GM18873 (cell line): ENCODE results near the gene SLC5A2.
"Not testable (repeated sequence)": the region's sequence is repeated elsewhere in the genome, so short reads cannot be mapped to it uniquely, and the experiment has no call there.

Source experiments
- ATAC-seq: cut with Tn5 transposase; IDR thresholded peaks from one replicate; pipeline ENCODE4 v1.9.1; 2021; ENCODE audit warnings: mild to moderate bottlenecking, moderate library complexity, moderate number of reproducible peaks; ENCODE audit not compliant: unreplicated experiment, low FRiP score

SLC5A2 gene

GRCh38 chr16:31491778-31492418 is 9.0 kb downstream of the SLC5A2 start:
- no peak for ATAC-seq

DNA sequence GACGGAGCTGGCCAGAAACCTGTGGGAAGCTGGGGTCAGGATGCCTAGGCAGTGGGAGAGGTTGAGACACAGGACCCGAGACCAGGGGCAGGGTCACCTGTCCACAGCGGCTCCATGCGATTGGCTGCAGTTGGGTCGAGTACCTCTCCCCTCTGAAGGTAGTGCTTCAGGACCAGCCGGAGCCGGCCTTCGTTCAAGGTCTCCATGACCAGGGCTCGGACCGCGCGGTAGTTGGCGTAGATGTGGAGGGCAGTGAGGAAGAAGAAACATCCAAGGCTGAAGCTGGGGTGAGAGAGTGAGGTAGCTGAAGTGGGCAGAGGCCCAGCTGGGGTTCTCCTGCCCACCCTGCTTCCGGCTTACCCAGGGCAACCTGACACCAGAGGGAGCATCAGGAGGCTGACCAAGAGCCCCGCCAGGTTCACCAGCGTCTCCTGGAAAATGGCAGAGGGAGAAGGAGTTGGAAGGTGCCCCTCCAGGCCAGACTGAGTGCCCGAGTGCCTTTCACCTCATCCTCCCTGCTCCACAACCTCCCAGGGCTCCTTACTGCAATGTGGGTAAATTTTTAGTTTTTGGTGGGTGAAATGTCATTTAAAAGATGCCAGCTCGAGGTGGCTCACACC is 10.7 kb downstream of the SLC5A2 start:
- ATAC-seq: no peak

DNA sequence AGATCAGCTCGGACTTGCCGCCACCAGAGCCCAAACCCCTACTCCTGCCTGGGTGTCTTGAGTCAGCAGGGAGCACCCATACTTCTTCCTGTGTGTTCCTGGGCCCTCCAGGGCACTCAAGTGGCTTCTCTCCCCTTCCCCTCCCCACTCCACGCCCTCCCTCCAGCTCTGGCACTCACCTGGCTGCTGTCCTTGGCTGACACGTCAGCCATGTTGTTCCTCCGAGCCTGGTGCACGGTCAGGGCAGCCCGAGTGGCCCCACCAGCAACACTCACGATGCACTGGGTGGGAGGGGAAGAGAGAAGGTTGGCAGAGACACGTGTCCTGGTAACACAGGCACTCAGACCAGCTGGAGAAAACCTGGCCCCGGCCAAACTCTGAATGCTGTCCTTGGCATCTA is 13.7 kb downstream of the SLC5A2 start:
- no peak for ATAC-seq

DNA sequence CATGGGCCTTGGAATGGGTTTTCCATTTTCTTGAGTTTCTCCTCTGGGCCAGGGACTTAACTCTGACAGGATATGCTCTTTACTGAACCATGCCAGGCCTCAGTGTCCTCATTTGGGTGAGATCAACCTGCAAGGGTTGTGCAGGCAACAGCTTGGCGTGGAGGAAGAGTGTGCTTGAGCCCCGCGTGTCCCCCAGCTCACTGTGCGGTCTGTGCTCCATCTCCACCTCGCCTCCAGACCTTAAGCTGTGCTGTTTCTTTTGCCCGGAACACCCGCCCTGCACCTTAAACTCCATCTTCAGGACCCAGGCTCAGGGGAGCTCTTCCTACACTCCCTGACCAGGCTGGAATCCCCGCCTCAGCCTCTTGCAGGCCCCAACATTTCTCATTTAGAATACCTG is 15.6 kb downstream of the SLC5A2 start:
- no peak for ATAC-seq

GRCh38 chr16:31499928-31500327 is 17.0 kb downstream of the SLC5A2 start:
- no peak for ATAC-seq

DNA sequence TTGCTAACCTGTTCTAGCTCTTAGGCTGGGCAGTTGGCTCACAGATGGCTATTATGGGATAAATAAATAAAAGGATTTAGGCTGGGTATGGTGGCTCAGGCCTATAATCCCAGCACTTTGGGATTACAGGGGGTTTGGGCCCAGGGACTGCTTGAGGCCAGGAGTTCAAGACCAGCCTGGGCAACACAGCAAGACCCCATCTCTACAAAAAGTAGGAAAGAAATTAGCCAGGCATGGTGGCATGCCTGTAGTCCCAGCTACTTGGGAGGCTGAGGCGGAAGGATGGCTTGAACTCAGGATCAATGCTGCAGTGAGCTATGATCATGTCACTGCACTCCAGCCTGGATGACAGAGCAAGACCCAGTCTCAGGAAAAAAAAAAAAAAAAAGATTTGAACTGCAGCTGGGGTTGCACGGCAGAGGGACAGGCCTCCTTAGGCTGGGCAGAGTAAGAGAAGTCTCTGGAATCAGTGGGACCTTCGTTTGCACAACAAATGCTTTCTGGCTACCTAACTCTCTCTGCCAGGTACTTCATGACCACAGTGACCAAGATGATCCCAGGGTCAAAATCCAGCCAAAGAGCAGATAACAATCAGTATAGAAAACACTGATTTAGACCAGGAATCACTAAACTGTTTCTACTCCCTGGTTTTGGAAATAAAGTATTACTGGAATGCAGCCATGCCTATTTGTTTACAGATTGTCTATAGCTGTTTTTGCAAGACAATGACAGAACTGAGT is 18.5 kb downstream of the SLC5A2 start:
- ATAC-seq: no peak

GRCh38 chr16:31501966-31502348 is 19.0 kb downstream of the SLC5A2 start:
- no peak for ATAC-seq

- ATAC-seq: no peak
These were observed 20.1 kb downstream of the SLC5A2 start for GRCh38 chr16:31502981-31503380.

GRCh38 chr16:31503555-31503954 is 20.6 kb downstream of the SLC5A2 start:
- ATAC-seq: not testable (repeated sequence)

GRCh38 chr16:31504159-31504558 is 21.2 kb downstream of the SLC5A2 start:
- no peak for ATAC-seq

DNA sequence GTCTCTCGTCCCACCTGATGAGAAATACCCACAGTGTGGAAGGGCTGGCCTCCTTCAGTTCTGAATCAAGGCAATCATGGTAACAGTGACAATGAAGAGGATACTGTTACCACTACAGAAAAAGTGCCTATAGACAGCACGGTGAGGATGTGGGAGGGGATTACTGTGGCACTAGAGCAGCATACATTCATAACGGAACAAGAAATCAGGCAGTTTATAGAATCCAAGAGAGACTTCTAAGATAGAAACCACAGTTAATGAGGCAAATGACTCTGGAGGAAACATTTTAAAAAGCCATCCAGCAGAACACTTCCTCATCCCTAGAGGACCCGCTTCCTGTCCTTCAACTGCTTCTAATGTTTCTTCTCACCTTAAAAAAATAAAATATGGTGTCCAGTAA is 22.6 kb downstream of the SLC5A2 start:
- ATAC-seq: peak; percentile 38

GRCh38 chr16:31507617-31507928 is 24.6 kb downstream of the SLC5A2 start:
- peak; percentile 4 for ATAC-seq

DNA sequence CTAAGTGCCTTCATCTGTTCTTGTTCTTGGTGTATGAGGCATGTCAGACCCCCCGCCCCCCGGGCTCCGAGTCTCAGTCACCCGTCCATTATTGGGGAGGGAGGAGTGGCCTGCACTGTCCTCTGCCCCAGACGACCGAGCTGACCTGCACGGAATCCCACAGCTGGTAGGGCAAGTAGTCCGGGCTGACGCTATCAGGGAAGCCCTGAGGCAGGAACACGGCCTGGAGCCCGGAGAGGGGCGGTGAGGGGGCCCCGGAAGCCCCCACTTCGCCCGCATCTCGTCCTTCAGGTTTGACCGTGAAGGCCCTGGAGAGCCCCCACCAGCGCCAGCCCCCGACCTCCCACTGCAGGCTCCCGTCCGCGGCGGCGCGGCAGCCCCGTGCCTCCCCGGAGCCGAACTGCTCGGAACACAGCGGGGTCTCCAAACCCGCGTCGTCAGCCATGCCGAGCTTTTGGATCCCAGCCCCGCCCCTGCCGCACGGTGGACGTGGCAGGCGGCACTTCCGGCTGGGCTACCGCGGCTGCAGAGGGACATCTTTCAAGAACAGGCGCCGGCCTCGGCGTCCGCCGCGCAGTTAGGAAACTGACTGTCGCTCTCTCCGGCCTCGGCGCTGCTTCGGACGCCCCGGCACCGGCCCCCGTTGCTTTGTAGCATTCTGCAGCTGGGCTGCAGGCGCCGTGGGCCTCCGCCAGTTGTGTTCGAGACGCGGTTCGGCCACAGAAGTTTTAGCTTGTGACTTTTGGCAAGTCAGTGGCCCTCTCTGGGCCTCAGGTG is 25.2 kb downstream of the SLC5A2 start, which contains the start of gene RUSF1:
TSS of gene RUSF1 (minus strand) at position 463 of the 777 bp plus-strand sequence. CDS start at position 445, 18 bp downstream.
- peak; percentile 83 for ATAC-seq

DNA sequence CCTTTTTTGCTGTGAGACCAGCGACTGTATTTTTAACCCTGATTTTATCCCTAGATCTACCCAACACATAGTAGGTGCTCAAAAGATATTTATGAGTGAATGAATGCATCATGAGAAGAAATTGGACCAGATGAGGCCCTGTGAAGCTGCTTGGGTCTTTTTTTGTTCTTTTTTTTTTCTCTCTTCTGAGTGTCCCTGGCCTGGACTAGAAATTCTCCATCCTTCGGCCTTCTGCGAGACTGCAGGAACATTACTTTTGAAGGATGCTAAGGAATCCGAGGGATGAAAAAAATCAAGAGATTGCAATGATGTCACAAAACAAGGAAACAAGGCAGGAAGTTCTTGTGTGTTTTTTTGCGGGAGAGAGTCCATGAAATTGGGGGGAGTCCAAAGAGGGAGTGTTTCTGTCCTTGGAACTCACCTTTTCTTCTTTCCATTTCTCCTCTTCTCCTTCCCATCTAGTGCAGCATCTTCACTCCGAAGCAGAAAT is 25.8 kb downstream of the SLC5A2 start:
- no peak for ATAC-seq

- ATAC-seq: no peak
These were observed 30.2 kb downstream of the SLC5A2 start for GRCh38 chr16:31513126-31513525.

- ATAC-seq: no peak
These were observed 31.0 kb downstream of the SLC5A2 start for GRCh38 chr16:31513884-31514283.

- ATAC-seq: no peak
These were observed 35.0 kb downstream of the SLC5A2 start for GRCh38 chr16:31517800-31518402.

- ATAC-seq: no peak
These were observed 37.0 kb downstream of the SLC5A2 start for GRCh38 chr16:31519759-31520431.

- no peak for ATAC-seq
These were observed 38.4 kb downstream of the SLC5A2 start for GRCh38 chr16:31521368-31521767.

- ATAC-seq: no peak
These were observed 39.1 kb downstream of the SLC5A2 start for GRCh38 chr16:31522071-31522470.
